B cell (primary cell): ENCODE measurements around the gene FTO. TPM values are rescaled to one million over a fixed set of nuclear protein-coding genes. Genes with fewer than 3 reads are reported as not detected.

ENCODE experiments used
- ATAC-seq: fragments of 200-7000 bp; cut with Tn5 transposase; one replicate; pipeline ENCODE4 v1.10.0; 2021; ENCODE audit warnings: low read depth, mild to moderate bottlenecking, moderate number of reproducible peaks, moderate library complexity
- CTCF ChIA-PET: fragments of 350-600 bp; sonication (Branson Sonifier 250); formaldehyde crosslinking; loops from one replicate; lab custom pipeline; 2021; ENCODE audit warnings: antibody characterized with exemption, inconsistent platforms; lab: Charles Lee
- POLR2A ChIA-PET: fragments of 350-600 bp; sonication (Branson Sonifier 250); formaldehyde crosslinking; loops from one replicate; lab custom pipeline; 2021; ENCODE audit warnings: antibody characterized with exemption; lab: Charles Lee
- DNase-seq: peaks from one replicate; pipeline ENCODE4 v3.0.0; 2013
- H2AFZ ChIP-seq: 2 replicates; pipeline ENCODE4 v1.6.1; 2012; ENCODE audit warnings: mild to moderate bottlenecking, low read depth, low read length; ENCODE audit not compliant: insufficient read depth, poor library complexity, severe bottlenecking
- H3K27ac ChIP-seq, 2 donors: 1 replicate in 1 of 2; 2 replicates in 1 of 2; pipeline ENCODE4 v1.5.1; 2012 to 2013; ENCODE audit warnings: low read length in 2 of 2, mild to moderate bottlenecking in 2 of 2, moderate library complexity in 1 of 2
- H3K27me3 ChIP-seq, 4 experiments: fragments of 200-600 bp in 1 of 4; sonication (generic) in 1 of 4; replicated peaks in 1 of 4; 1 replicate in 2 of 4; 2 replicates in 2 of 4; pipeline versions ENCODE4 v1.6.1 to v1.7.0; 2013 to 2016; ENCODE audit warnings: low read length in 3 of 4, mild to moderate bottlenecking in 2 of 4, mixed read lengths in 1 of 4, moderate library complexity in 1 of 4; ENCODE audit not compliant: insufficient read depth in 4 of 4, control insufficient read depth in 3 of 4; ENCODE audit errors: control extremely low read depth in 1 of 4
- H3K36me3 ChIP-seq, 2 experiments: replicated peaks in 1 of 2; 1 replicate in 1 of 2; 2 replicates in 1 of 2; pipeline versions ENCODE4 v1.6.1 to v1.7.1; 2013; ENCODE audit warnings: low read length in 1 of 2; ENCODE audit not compliant: insufficient read depth in 2 of 2, control insufficient read depth in 1 of 2; ENCODE audit errors: control extremely low read depth in 1 of 2, extremely low read depth in 1 of 2
- H3K4me1 ChIP-seq, 2 donors: fragments of 200-600 bp in 1 of 2; sonication (generic) in 1 of 2; 1 replicate in 1 of 2; 2 replicates in 1 of 2; pipeline versions ENCODE4 v1.5.1 to v1.6.1; 2013 to 2017; ENCODE audit warnings: low read length in 2 of 2; ENCODE audit not compliant: control insufficient read depth in 2 of 2, insufficient read depth in 2 of 2
- H3K4me2 ChIP-seq: replicated peaks from 2 replicates; pipeline ENCODE3; 2012; ENCODE audit warnings: mild to moderate bottlenecking, low read depth, low read length; ENCODE audit not compliant: poor library complexity, severe bottlenecking
- H3K4me3 ChIP-seq, 5 experiments: fragments of 200-600 bp in 1 of 5; sonication (generic) in 1 of 5; 1 replicate in 3 of 5; 2 replicates in 2 of 5; pipeline versions ENCODE4 v1.5.1 to v1.7.0; 2011 to 2016; ENCODE audit warnings: low read length in 4 of 5, mild to moderate bottlenecking in 4 of 5, low read depth in 2 of 5, control low read depth in 1 of 5, moderate library complexity in 1 of 5; ENCODE audit not compliant: insufficient read depth in 1 of 5; ENCODE audit errors: control extremely low read depth in 1 of 5, extremely low read depth in 1 of 5
- H3K79me2 ChIP-seq: fragments of 200-600 bp; sonication (generic); one replicate; pipeline ENCODE4 v1.6.0; 2016; ENCODE audit warnings: low read length; ENCODE audit not compliant: control insufficient read depth, insufficient read depth
- H3K9ac ChIP-seq: fragments of 200-600 bp; sonication (generic); 2 replicates; pipeline ENCODE4 v1.6.1; 2017; ENCODE audit warnings: mild to moderate bottlenecking, low read length, moderate library complexity
- H3K9me3 ChIP-seq, 3 donors: one replicate each; pipeline versions ENCODE4 v1.6.1 to v1.7.1; 2013; ENCODE audit warnings: low read length in 2 of 3; ENCODE audit not compliant: control insufficient read depth in 2 of 3, insufficient read depth in 1 of 3; ENCODE audit errors: control extremely low read depth in 1 of 3
- H4K20me1 ChIP-seq: 2 replicates; pipeline ENCODE4 v1.6.0; 2012; ENCODE audit warnings: mild to moderate bottlenecking, low read length; ENCODE audit not compliant: insufficient read depth, control insufficient read depth, poor library complexity, severe bottlenecking
- H3K27ac Mint-ChIP-seq: one replicate; pipeline ENCODE4 v1.8.0; 2021; ENCODE audit warnings: mixed read lengths
- H3K27me3 Mint-ChIP-seq: one replicate; pipeline ENCODE4 v1.8.0; 2021; ENCODE audit warnings: mixed read lengths
- H3K4me1 Mint-ChIP-seq: one replicate; pipeline ENCODE4 v1.8.0; 2021; ENCODE audit warnings: mixed read lengths
- H3K4me3 Mint-ChIP-seq: one replicate; pipeline ENCODE4 v1.8.0; 2021; ENCODE audit warnings: mixed read lengths
- H3K9me3 Mint-ChIP-seq: one replicate; pipeline ENCODE4 v1.8.0; 2022; ENCODE audit warnings: mixed read lengths; ENCODE audit not compliant: insufficient read depth
- CTCF ChIP-seq: fragments of 200-600 bp; IDR thresholded peaks from one replicate; pipeline ENCODE4 v1.8.0; 2022; ENCODE audit warnings: antibody characterized with exemption, mild to moderate bottlenecking
- EZH2 ChIP-seq: IDR thresholded peaks from 2 replicates; pipeline ENCODE4 v1.6.1; 2012; ENCODE audit warnings: borderline replicate concordance, low read depth, mild to moderate bottlenecking, moderate library complexity, low read length; ENCODE audit not compliant: insufficient read depth, poor library complexity, severe bottlenecking
- WGBS: methylation state at CpG from one replicate; pipeline ENCODE4 v1.1.5; 2013; ENCODE audit warnings: missing lambda C conversion rate; ENCODE audit not compliant: insufficient coverage; 5-methylcytosine and 5-hydroxymethylcytosine counted together
- intact Hi-C: fragments of 100-400 bp; cut with micrococcal nuclease; formaldehyde crosslinking; loops from one replicate; pipeline ENCODE4 v1.10.0; 2022
- polyA minus RNA-seq: library from RNA; depleted of rRNA, polyadenylated mRNA; stranded (reverse); fragments of >200 nt; gene quantifications from 2 replicates; pipeline ENCODE4 v1.2.3, GENCODE V29; 2012
- polyA plus RNA-seq: library from polyadenylated mRNA; depleted of rRNA; stranded (reverse); fragments of >200 nt; gene quantifications from 2 replicates; pipeline ENCODE4 v1.2.3, GENCODE V29; 2012
- total RNA-seq, 2 donors: library from RNA; stranded (reverse); fragments of 120-200 nt in 1 of 2; gene quantifications; 1 replicate in 1 of 2; 2 replicates in 1 of 2; pipeline versions ENCODE4 v1.2.3 to v1.2.4, GENCODE V29; 2013 to 2022

Gene FTO
- total RNA-seq (68.5 and 71.3 TPM in 2 replicates), polyA plus RNA-seq (24.5 and 26.5 TPM in 2 replicates), polyA minus RNA-seq (31.9 and 40.6 TPM in 2 replicates)
- 48.0 TPM for total RNA-seq (2013)

- H3K27ac ChIP-seq = peak within 1 kb of the TSS; percentile 42 to 75
- peak within 1 kb of the TSS; percentile 82 for H2AFZ ChIP-seq
- peaks cover 42% of the 10 kb centered on the region for H3K79me2 ChIP-seq
- peaks cover 33% of the 10 kb centered on the region for H3K4me1 Mint-ChIP-seq
- peak within 1 kb of the TSS; percentile 72 for H3K4me2 ChIP-seq
- WGBS = under 1% methylated on average over 56 of the region's 57 CpGs
- no peak for TF ChIP-seq CTCF
- no peak for TF ChIP-seq EZH2
- ATAC-seq (peak; percentile 96), DNase-seq (peak; percentile 97)
- H3K4me3 ChIP-seq = peak within 1 kb of the TSS; percentile 60 to 87 (median 75)
- ChIA-PET CTCF (no interaction called here), POLR2A (interaction anchor here (0.6 to 1.5 kb wide), 4 partner anchors 13 to 651 kb away, joined by 3 to 7 read pairs (median 4); partner anchors contain the start of gene CHD9NB)
- H3K4me3 Mint-ChIP-seq = peak within 1 kb of the TSS; percentile 99
- no peaks in the 10 kb centered on the region for H3K27me3 ChIP-seq
- no peaks in the 10 kb centered on the region for H3K36me3 ChIP-seq
- no peaks in the 10 kb centered on the region for H4K20me1 ChIP-seq
- H3K27me3 Mint-ChIP-seq = no peaks in the 10 kb centered on the region
- H3K27ac Mint-ChIP-seq = peak within 1 kb of the TSS; percentile 90
- intact Hi-C loops = loop anchor here (1.0 to 5.0 kb wide), 2 partner anchors 187 to 269 kb away; no protein-coding TSS in a partner anchor
- H3K4me1 ChIP-seq = peaks cover 15 to 17% of the 10 kb centered on the region in 2 donors
- no peaks in the 10 kb centered on the region for H3K9me3 ChIP-seq
- H3K9me3 Mint-ChIP-seq = no peaks in the 10 kb centered on the region
- H3K9ac ChIP-seq = peak within 1 kb of the TSS; percentile 72
Observed at GRCh38 chr16:53703590-53704444, at the start of gene FTO, which contains the start of gene RPGRIP1L. Gene FTO (plus strand): TSS chr16:53704156. Gene RPGRIP1L (minus strand): TSS chr16:53703859. CDS start chr16:53700723, 3,136 bp downstream.

- no peak overlapping the region for H3K27ac Mint-ChIP-seq
- ChIA-PET POLR2A (no interaction called here), CTCF (no interaction called here)
Observed at GRCh38 chr16:53654946-53655345, 49.0 kb upstream of the FTO start.

More at GRCh38 chr16:53654946-53655345, 49.0 kb upstream of the FTO start:
- Mint-ChIP-seq H3K4me1 (no peaks in the 10 kb centered on the region), H3K9me3 (no peaks in the 10 kb centered on the region), H3K27me3 (no peaks in the 10 kb centered on the region), H3K4me3 (no peak overlapping the region)
- H3K9me3 ChIP-seq = no peaks in the 10 kb centered on the region
- intact Hi-C loops = no loop called here
- no peaks in the 10 kb centered on the region for H4K20me1 ChIP-seq
- H3K4me1 ChIP-seq = no peaks in the 10 kb centered on the region
- H3K36me3 ChIP-seq = peaks cover 0 to 3% of the 10 kb centered on the region in 2 experiments
- no CpG with 5 or more reads among the region's 2 CpGs for WGBS
- no peaks in the 10 kb centered on the region for H3K27me3 ChIP-seq
- H2AFZ ChIP-seq = no peak overlapping the region
- no peak overlapping the region for H3K4me2 ChIP-seq
- no peak for TF ChIP-seq CTCF
- no peak for TF ChIP-seq EZH2
- no peak overlapping the region for H3K9ac ChIP-seq
- DNase-seq = no peak
- H3K79me2 ChIP-seq = no peaks in the 10 kb centered on the region
- no peak overlapping the region for H3K4me3 ChIP-seq
- ATAC-seq = no peak
- no peak overlapping the region for H3K27ac ChIP-seq
